ENCODE data around the gene VWC2. TPM values are rescaled to one million over a fixed set of nuclear protein-coding genes. Genes with fewer than 3 reads are reported as not detected.

The VWC2 gene
- total and polyA plus RNA-seq, 2 of the 13 experiments (the other 11 are each of a cell fraction or from before 2014, with no cell fraction given): not detected

- ATAC-seq: no peak
- Histone ChIP-seq H3K27me3 (ENCODE audit: control insufficient read depth in 1 of 2, insufficient read depth in 2 of 2, low read length in 2 of 2) (peaks cover 1 to 3% of the 10 kb centered on the region in 2 experiments; a peak in 2 of 5 replicates), H3K36me3 (replicated peaks in 1 of 2; ENCODE audit: control insufficient read depth in 1 of 2, insufficient read depth in 2 of 2, low read length in 2 of 2) (no peaks in the 10 kb centered on the region), H2AFZ (ENCODE audit: low read length) (no peak overlapping the region), H4K20me1 (ENCODE audit: insufficient read depth, low read length) (no peaks in the 10 kb centered on the region), H3K4me3 (replicated peaks in 1 of 3; ENCODE audit: insufficient read depth in 1 of 3, low read depth in 2 of 3, low read length in 3 of 3) (no peak overlapping the region), H3K9ac (ENCODE audit: insufficient read depth, low read depth, low read length) (no peak overlapping the region), H3K9me3 (ENCODE audit: low read length) (no peaks in the 10 kb centered on the region), H3K4me2 (ENCODE audit: low read depth, low read length) (no peak overlapping the region), H3K27ac (ENCODE audit: extremely low read length, insufficient read depth, low read length) (no peak overlapping the region), H3K4me1 (ENCODE audit: insufficient read depth, low read length) (no peaks in the 10 kb centered on the region), H3K79me2 (ENCODE audit: insufficient read depth, low read length) (no peaks in the 10 kb centered on the region)
- intact Hi-C loops (cut with micrococcal nuclease; ENCODE audit: unreplicated experiment) (no loop called here), in situ Hi-C loops (cut with HindIII; ENCODE audit: extremely low pct_ligation_motif_present, low pct_unique_long_range_greater_than_20kb) (no loop called here)
- no peak for TF ChIP-seq ZBTB3 (CRISPR knock-in tag; IDR thresholded peaks at IDR 0.05; ENCODE audit: borderline replicate concordance, low read depth)
- TF ChIP-seq ZNF550 (CRISPR knock-in tag; IDR thresholded peaks at IDR 0.05; ENCODE audit: borderline replicate concordance): no peak
- no peak for TF ChIP-seq ZNF230 (CRISPR knock-in tag; IDR thresholded peaks at IDR 0.05)
- no peak for TF ChIP-seq ZNF572 (CRISPR knock-in tag; IDR thresholded peaks at IDR 0.05)
- no peak for TF ChIP-seq ZNF619 (CRISPR knock-in tag; IDR thresholded peaks at IDR 0.05)
- TF ChIP-seq BRD4 (CRISPR knock-in tag; IDR thresholded peaks at IDR 0.05): no peak
- TF ChIP-seq BRF2 (CRISPR knock-in tag; IDR thresholded peaks at IDR 0.05): no peak
- TF ChIP-seq NFATC3 (CRISPR knock-in tag; IDR thresholded peaks at IDR 0.05): no peak
- no peak for TF ChIP-seq ZNF335 (CRISPR knock-in tag; IDR thresholded peaks at IDR 0.05)
- no TSS peak for BruUV-seq (replicated peaks)
- FAIRE-seq: no peak
- 3% methylated on average over 5 of the region's 5 CpGs for WGBS (ENCODE audit: low lambda C conversion rate)
- CTCF ChIA-PET (ENCODE audit: low intra/inter-chr PET ratio, low total read pairs): no interaction called here
- POLR2A ChIA-PET: no interaction called here
- DNase-seq (ENCODE audit: low spot score): no peak
Measured at GRCh38 chr7:49767719-49768118, 5.7 kb upstream of the VWC2 start.

- Histone ChIP-seq H3K27ac (ENCODE audit: extremely low read length, insufficient read depth, low read length) (no peak overlapping the region), H2AFZ (ENCODE audit: low read length) (no peak overlapping the region), H3K36me3 (replicated peaks in 1 of 2; ENCODE audit: control insufficient read depth in 1 of 2, insufficient read depth in 2 of 2, low read length in 2 of 2) (no peaks in the 10 kb centered on the region), H4K20me1 (ENCODE audit: insufficient read depth, low read length) (no peaks in the 10 kb centered on the region), H3K4me2 (ENCODE audit: low read depth, low read length) (no peak overlapping the region), H3K9ac (ENCODE audit: insufficient read depth, low read depth, low read length) (no peak overlapping the region), H3K27me3 (ENCODE audit: control insufficient read depth in 1 of 2, insufficient read depth in 2 of 2, low read length in 2 of 2) (peaks cover 1 to 9% of the 10 kb centered on the region in 2 experiments; a peak in 2 of 5 replicates), H3K9me3 (ENCODE audit: low read length) (no peaks in the 10 kb centered on the region), H3K4me3 (replicated peaks in 1 of 3; ENCODE audit: insufficient read depth in 1 of 3, low read depth in 2 of 3, low read length in 3 of 3) (no peak overlapping the region), H3K4me1 (ENCODE audit: insufficient read depth, low read length) (no peaks in the 10 kb centered on the region), H3K79me2 (ENCODE audit: insufficient read depth, low read length) (no peaks in the 10 kb centered on the region)
- BruUV-seq (replicated peaks): no TSS peak
- ChIA-PET POLR2A (no interaction called here), CTCF (ENCODE audit: low intra/inter-chr PET ratio, low total read pairs) (no interaction called here)
- no peak for DNase-seq (ENCODE audit: low spot score)
- FAIRE-seq: no peak
- no peak for TF ChIP-seq ZNF235 (CRISPR knock-in tag; IDR thresholded peaks at IDR 0.05; ENCODE audit: borderline replicate concordance)
- no peak for TF ChIP-seq TEAD3 (CRISPR knock-in tag; optimal IDR thresholded peaks at IDR 0.05; ENCODE audit: borderline replicate concordance)
- no peak for TF ChIP-seq ZNF576 (CRISPR knock-in tag; IDR thresholded peaks at IDR 0.05)
- TF ChIP-seq NPAS2 (CRISPR knock-in tag; IDR thresholded peaks at IDR 0.05; ENCODE audit: borderline replicate concordance): no peak
- TF ChIP-seq ZNF75D (CRISPR knock-in tag; IDR thresholded peaks at IDR 0.05; ENCODE audit: borderline replicate concordance): no peak
- no peak for TF ChIP-seq IKZF5 (CRISPR knock-in tag; IDR thresholded peaks at IDR 0.05)
- TF ChIP-seq NR2C2 (CRISPR knock-in tag; IDR thresholded peaks at IDR 0.05; ENCODE audit: borderline replicate concordance): no peak
- no peak for TF ChIP-seq ZNF652 (CRISPR knock-in tag; IDR thresholded peaks at IDR 0.05; ENCODE audit: borderline replicate concordance, low read depth)
- intact Hi-C loops (cut with micrococcal nuclease; ENCODE audit: unreplicated experiment): no loop called here
- in situ Hi-C loops (cut with HindIII; ENCODE audit: extremely low pct_ligation_motif_present, low pct_unique_long_range_greater_than_20kb): no loop called here
- ATAC-seq: no peak
- WGBS (ENCODE audit: low lambda C conversion rate): 0% methylated on average over 3 of the region's 3 CpGs
Measured at GRCh38 chr7:49768254-49768653, 5.2 kb upstream of the VWC2 start.

All from HepG2 (cell line).